Neural progenitor cell (in vitro differentiated cells): ENCODE results near the gene EPHA1.

Source experiments
- EZH2 ChIP-seq: fragments of 200-600 bp; sonication (generic); IDR thresholded peaks from 2 replicates; pipeline ENCODE4 v1.6.1; 2017; ENCODE audit warnings: antibody characterized with exemption, mild to moderate bottlenecking, moderate library complexity
- EZH2phosphoT487 ChIP-seq: fragments of 200-600 bp; sonication (generic); IDR thresholded peaks from 2 replicates; pipeline ENCODE4 v1.6.1; 2017; ENCODE audit warnings: antibody characterized with exemption
- TF ChIP-seq, protein P1 (sequence below): fragments of 200-600 bp; sonication (generic); IDR thresholded peaks from 2 replicates; pipeline ENCODE4 v1.5.1; 2017; ENCODE audit warnings: antibody characterized with exemption, mild to moderate bottlenecking

GRCh38 chr7:143360788-143361551 is 47.7 kb downstream of the EPHA1 start:
- TF ChIP-seq, protein P1, sequence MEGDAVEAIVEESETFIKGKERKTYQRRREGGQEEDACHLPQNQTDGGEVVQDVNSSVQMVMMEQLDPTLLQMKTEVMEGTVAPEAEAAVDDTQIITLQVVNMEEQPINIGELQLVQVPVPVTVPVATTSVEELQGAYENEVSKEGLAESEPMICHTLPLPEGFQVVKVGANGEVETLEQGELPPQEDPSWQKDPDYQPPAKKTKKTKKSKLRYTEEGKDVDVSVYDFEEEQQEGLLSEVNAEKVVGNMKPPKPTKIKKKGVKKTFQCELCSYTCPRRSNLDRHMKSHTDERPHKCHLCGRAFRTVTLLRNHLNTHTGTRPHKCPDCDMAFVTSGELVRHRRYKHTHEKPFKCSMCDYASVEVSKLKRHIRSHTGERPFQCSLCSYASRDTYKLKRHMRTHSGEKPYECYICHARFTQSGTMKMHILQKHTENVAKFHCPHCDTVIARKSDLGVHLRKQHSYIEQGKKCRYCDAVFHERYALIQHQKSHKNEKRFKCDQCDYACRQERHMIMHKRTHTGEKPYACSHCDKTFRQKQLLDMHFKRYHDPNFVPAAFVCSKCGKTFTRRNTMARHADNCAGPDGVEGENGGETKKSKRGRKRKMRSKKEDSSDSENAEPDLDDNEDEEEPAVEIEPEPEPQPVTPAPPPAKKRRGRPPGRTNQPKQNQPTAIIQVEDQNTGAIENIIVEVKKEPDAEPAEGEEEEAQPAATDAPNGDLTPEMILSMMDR, result peak; percentile 13
- no peak for TF ChIP-seq EZH2phosphoT487
- no peak for TF ChIP-seq EZH2
